Measurements from ENCODE around the gene RBMS1. TPM values are rescaled to one million over a fixed set of nuclear protein-coding genes. Genes with fewer than 3 reads are reported as not detected.

RBMS1 gene
- total RNA-seq, 1 donor from 2014 or later, result 136 TPM

GRCh38 chr2:160467086-160467485, 26.5 kb downstream of the RBMS1 start:
- H3K4me3 Mint-ChIP-seq (ENCODE audit: unreplicated experiment), result no peak overlapping the region
- H3K4me1 Mint-ChIP-seq (ENCODE audit: unreplicated experiment), result peaks cover 28% of the 10 kb centered on the region
- no peak for TF ChIP-seq CTCF (IDR thresholded peaks at IDR 0.05; ENCODE audit: unreplicated experiment)
- H3K27ac Mint-ChIP-seq (ENCODE audit: unreplicated experiment), result no peak overlapping the region
- no peaks in the 10 kb centered on the region for H3K36me3 Mint-ChIP-seq (ENCODE audit: low read depth, unreplicated experiment)
- peaks cover 1% of the 10 kb centered on the region for H3K27me3 Mint-ChIP-seq (ENCODE audit: unreplicated experiment)
- DNase-seq (ENCODE audit: low spot score), result no peak
- no peaks in the 10 kb centered on the region for H3K9me3 Mint-ChIP-seq (ENCODE audit: unreplicated experiment)

GRCh38 chr2:160465406-160465805, 28.2 kb downstream of the RBMS1 start:
- Mint-ChIP-seq H3K9me3 (ENCODE audit: unreplicated experiment) (no peaks in the 10 kb centered on the region), H3K4me1 (ENCODE audit: unreplicated experiment) (peaks cover 31% of the 10 kb centered on the region), H3K27me3 (ENCODE audit: unreplicated experiment) (peaks cover 1% of the 10 kb centered on the region), H3K4me3 (ENCODE audit: unreplicated experiment) (no peak overlapping the region), H3K36me3 (ENCODE audit: low read depth, unreplicated experiment) (no peaks in the 10 kb centered on the region), H3K27ac (ENCODE audit: unreplicated experiment) (no peak overlapping the region)
- DNase-seq (ENCODE audit: low spot score), result no peak
- TF ChIP-seq CTCF (IDR thresholded peaks at IDR 0.05; ENCODE audit: unreplicated experiment), result no peak

- H3K4me3 Mint-ChIP-seq (ENCODE audit: unreplicated experiment), result no peak overlapping the region
- DNase-seq (ENCODE audit: low spot score), result no peak
- peaks cover 35% of the 10 kb centered on the region for H3K4me1 Mint-ChIP-seq (ENCODE audit: unreplicated experiment)
- no peaks in the 10 kb centered on the region for H3K36me3 Mint-ChIP-seq (ENCODE audit: low read depth, unreplicated experiment)
- TF ChIP-seq CTCF (IDR thresholded peaks at IDR 0.05; ENCODE audit: unreplicated experiment), result no peak
- H3K9me3 Mint-ChIP-seq (ENCODE audit: unreplicated experiment), result no peaks in the 10 kb centered on the region
- H3K27ac Mint-ChIP-seq (ENCODE audit: unreplicated experiment), result no peak overlapping the region
- H3K27me3 Mint-ChIP-seq (ENCODE audit: unreplicated experiment), result peaks cover 1% of the 10 kb centered on the region
Measured at GRCh38 chr2:160465002-160465401, 28.6 kb downstream of the RBMS1 start.

- H3K9me3 Mint-ChIP-seq (ENCODE audit: unreplicated experiment), result no peaks in the 10 kb centered on the region
- H3K27ac Mint-ChIP-seq (ENCODE audit: unreplicated experiment), result no peak overlapping the region
- peaks cover 1% of the 10 kb centered on the region for H3K27me3 Mint-ChIP-seq (ENCODE audit: unreplicated experiment)
- peaks cover 32% of the 10 kb centered on the region for H3K4me1 Mint-ChIP-seq (ENCODE audit: unreplicated experiment)
- no peak for DNase-seq (ENCODE audit: low spot score)
- no peaks in the 10 kb centered on the region for H3K36me3 Mint-ChIP-seq (ENCODE audit: low read depth, unreplicated experiment)
- no peak overlapping the region for H3K4me3 Mint-ChIP-seq (ENCODE audit: unreplicated experiment)
- TF ChIP-seq CTCF (IDR thresholded peaks at IDR 0.05; ENCODE audit: unreplicated experiment), result no peak
Measured at GRCh38 chr2:160464017-160464416, 29.6 kb downstream of the RBMS1 start.

GRCh38 chr2:160463245-160463644, 30.4 kb downstream of the RBMS1 start:
- TF ChIP-seq CTCF (IDR thresholded peaks at IDR 0.05; ENCODE audit: unreplicated experiment), result no peak
- H3K4me1 Mint-ChIP-seq (ENCODE audit: unreplicated experiment), result peaks cover 32% of the 10 kb centered on the region
- H3K9me3 Mint-ChIP-seq (ENCODE audit: unreplicated experiment), result no peaks in the 10 kb centered on the region
- DNase-seq (ENCODE audit: low spot score), result no peak
- H3K36me3 Mint-ChIP-seq (ENCODE audit: low read depth, unreplicated experiment), result no peaks in the 10 kb centered on the region
- no peak overlapping the region for H3K27ac Mint-ChIP-seq (ENCODE audit: unreplicated experiment)
- no peak overlapping the region for H3K4me3 Mint-ChIP-seq (ENCODE audit: unreplicated experiment)
- H3K27me3 Mint-ChIP-seq (ENCODE audit: unreplicated experiment), result peaks cover 1% of the 10 kb centered on the region
